Measurements from ENCODE around the gene PSPC1. TPM values are rescaled to one million over a fixed set of nuclear protein-coding genes. Genes with fewer than 3 reads are reported as not detected.

Gene PSPC1
- total RNA-seq, 1 experiment from 2014 or later, result 27.1 TPM

GRCh38 chr13:19766591-19766990, 16.2 kb downstream of the PSPC1 start:
- Histone ChIP-seq H3K9me3 (ENCODE audit: insufficient read depth, low read depth) (no peaks in the 10 kb centered on the region), H3K9me2 (ENCODE audit: insufficient read depth) (no peaks in the 10 kb centered on the region), H3K4me1 (replicated peaks; ENCODE audit: insufficient read depth) (no peaks in the 10 kb centered on the region), H3K27ac (no peak overlapping the region; the same call in 1 of the 2 replicates), H3K4me3 (no peak overlapping the region), H3K4me2 (no peak overlapping the region), H4K20me1 (ENCODE audit: insufficient read depth) (peaks cover 77% of the 10 kb centered on the region), H3K36me3 (ENCODE audit: low read depth) (peaks cover 22% of the 10 kb centered on the region; the same call in 1 of the 2 replicates), H3K79me2 (ENCODE audit: low read depth) (peaks cover 97% of the 10 kb centered on the region), H3F3A (ENCODE audit: insufficient read depth, low read depth) (0 out of 2 replicates have a peak, but pooled peaks cover 14% of the 10 kb centered on the region), H2AFZ (no peak overlapping the region), H3K27me3 (ENCODE audit: insufficient read depth, low read depth) (no peaks in the 10 kb centered on the region)
- no peak for DNase-seq
- CTCF ChIA-PET, result no interaction called here
- POLR2A ChIA-PET (ENCODE audit: unreplicated experiment), result no interaction called here
- TF ChIP-seq, protein P1, sequence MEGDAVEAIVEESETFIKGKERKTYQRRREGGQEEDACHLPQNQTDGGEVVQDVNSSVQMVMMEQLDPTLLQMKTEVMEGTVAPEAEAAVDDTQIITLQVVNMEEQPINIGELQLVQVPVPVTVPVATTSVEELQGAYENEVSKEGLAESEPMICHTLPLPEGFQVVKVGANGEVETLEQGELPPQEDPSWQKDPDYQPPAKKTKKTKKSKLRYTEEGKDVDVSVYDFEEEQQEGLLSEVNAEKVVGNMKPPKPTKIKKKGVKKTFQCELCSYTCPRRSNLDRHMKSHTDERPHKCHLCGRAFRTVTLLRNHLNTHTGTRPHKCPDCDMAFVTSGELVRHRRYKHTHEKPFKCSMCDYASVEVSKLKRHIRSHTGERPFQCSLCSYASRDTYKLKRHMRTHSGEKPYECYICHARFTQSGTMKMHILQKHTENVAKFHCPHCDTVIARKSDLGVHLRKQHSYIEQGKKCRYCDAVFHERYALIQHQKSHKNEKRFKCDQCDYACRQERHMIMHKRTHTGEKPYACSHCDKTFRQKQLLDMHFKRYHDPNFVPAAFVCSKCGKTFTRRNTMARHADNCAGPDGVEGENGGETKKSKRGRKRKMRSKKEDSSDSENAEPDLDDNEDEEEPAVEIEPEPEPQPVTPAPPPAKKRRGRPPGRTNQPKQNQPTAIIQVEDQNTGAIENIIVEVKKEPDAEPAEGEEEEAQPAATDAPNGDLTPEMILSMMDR (conservative IDR thresholded peaks at IDR 0.05), result no peak
- TF ChIP-seq EZH2 (IDR thresholded peaks at IDR 0.05; ENCODE audit: low read depth), result no peak
- intact Hi-C loops (cut with micrococcal nuclease; ENCODE audit: unreplicated experiment), result no loop called here
- BruUV-seq (replicated peaks), result no TSS peak

- no peak overlapping the region for H3K4me2 ChIP-seq
- no peaks in the 10 kb centered on the region for H3K9me3 ChIP-seq (ENCODE audit: insufficient read depth, low read depth)
- no TSS peak for BruUV-seq (replicated peaks)
- intact Hi-C loops (cut with micrococcal nuclease; ENCODE audit: unreplicated experiment), result no loop called here
- no peaks in the 10 kb centered on the region for H3K27me3 ChIP-seq (ENCODE audit: insufficient read depth, low read depth)
- H3K79me2 ChIP-seq (ENCODE audit: low read depth), result peaks cover 98% of the 10 kb centered on the region
- no peak overlapping the region for H2AFZ ChIP-seq
- TF ChIP-seq, protein P1 (conservative IDR thresholded peaks at IDR 0.05), result no peak
- TF ChIP-seq EZH2 (IDR thresholded peaks at IDR 0.05; ENCODE audit: low read depth), result no peak
- H3K36me3 ChIP-seq (ENCODE audit: low read depth), result peaks cover 14% of the 10 kb centered on the region; the same call in 1 of the 2 replicates
- no peaks in the 10 kb centered on the region for H3K9me2 ChIP-seq (ENCODE audit: insufficient read depth)
- no peak overlapping the region for H3K4me3 ChIP-seq
- H4K20me1 ChIP-seq (ENCODE audit: insufficient read depth), result peaks cover 76% of the 10 kb centered on the region
- 0 out of 2 replicates have a peak, but pooled peaks cover 11% of the 10 kb centered on the region for H3F3A ChIP-seq (ENCODE audit: insufficient read depth, low read depth)
- ChIA-PET POLR2A (ENCODE audit: unreplicated experiment) (interaction anchor here (0.8 kb wide), 1 partner anchor 57 kb away, joined by 35 read pairs; no protein-coding TSS in a partner anchor), CTCF (no interaction called here)
- no peaks in the 10 kb centered on the region for H3K4me1 ChIP-seq (replicated peaks; ENCODE audit: insufficient read depth)
- no peak overlapping the region for H3K27ac ChIP-seq
- no peak for DNase-seq
These were observed 18.5 kb downstream of the PSPC1 start for GRCh38 chr13:19764237-19764636.

DNA sequence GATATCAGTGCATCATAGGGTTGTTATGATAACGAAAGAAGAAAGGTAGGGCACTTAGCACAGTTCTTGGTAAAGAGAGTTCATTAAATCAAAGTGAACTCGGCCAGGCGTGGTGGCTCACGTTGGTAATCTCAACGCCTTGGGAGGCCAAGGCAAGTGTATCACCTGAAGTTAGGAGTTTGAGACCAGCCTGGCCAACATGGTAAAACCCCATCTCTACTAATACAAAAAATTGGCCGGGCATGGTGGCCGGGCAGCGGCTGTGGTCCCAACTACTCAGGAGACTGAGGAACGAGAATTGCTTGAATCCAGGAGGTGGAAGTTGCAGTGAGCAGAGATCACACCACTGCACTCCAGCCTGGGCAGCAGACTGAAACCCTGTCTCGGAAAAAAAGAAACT, 19.1 kb downstream of the PSPC1 start:
- Histone ChIP-seq H3K27ac (no peak overlapping the region), H3K4me1 (replicated peaks; ENCODE audit: insufficient read depth) (no peaks in the 10 kb centered on the region), H3K4me2 (no peak overlapping the region), H3K79me2 (ENCODE audit: low read depth) (peaks cover 98% of the 10 kb centered on the region), H3F3A (ENCODE audit: insufficient read depth, low read depth) (0 out of 2 replicates have a peak, but pooled peaks cover 11% of the 10 kb centered on the region), H2AFZ (no peak overlapping the region), H3K9me3 (ENCODE audit: insufficient read depth, low read depth) (no peaks in the 10 kb centered on the region), H3K36me3 (ENCODE audit: low read depth) (peaks cover 20% of the 10 kb centered on the region; the same call in 1 of the 2 replicates), H3K4me3 (no peak overlapping the region), H3K9me2 (ENCODE audit: insufficient read depth) (no peaks in the 10 kb centered on the region), H4K20me1 (ENCODE audit: insufficient read depth) (peaks cover 71% of the 10 kb centered on the region), H3K27me3 (ENCODE audit: insufficient read depth, low read depth) (no peaks in the 10 kb centered on the region)
- ChIA-PET POLR2A (ENCODE audit: unreplicated experiment) (no interaction called here), CTCF (no interaction called here)
- TF ChIP-seq, protein P1 (conservative IDR thresholded peaks at IDR 0.05), result no peak
- TF ChIP-seq EZH2 (IDR thresholded peaks at IDR 0.05; ENCODE audit: low read depth), result no peak
- DNase-seq, result no peak
- intact Hi-C loops (cut with micrococcal nuclease; ENCODE audit: unreplicated experiment), result no loop called here
- no TSS peak for BruUV-seq (replicated peaks)
